GM12892 (cell line): ENCODE data around the gene MLLT6.

Source experiments
- POLR2A ChIP-seq: IDR thresholded peaks from 2 replicates; pipeline ENCODE4 v1.6.1; 2011; ENCODE audit warnings: low read depth, low read length, control low read depth
- TAF1 ChIP-seq: IDR thresholded peaks from 2 replicates; pipeline ENCODE4 v1.6.1; 2011; ENCODE audit warnings: low read depth, mild to moderate bottlenecking, control low read depth, low read length, borderline replicate concordance

DNA sequence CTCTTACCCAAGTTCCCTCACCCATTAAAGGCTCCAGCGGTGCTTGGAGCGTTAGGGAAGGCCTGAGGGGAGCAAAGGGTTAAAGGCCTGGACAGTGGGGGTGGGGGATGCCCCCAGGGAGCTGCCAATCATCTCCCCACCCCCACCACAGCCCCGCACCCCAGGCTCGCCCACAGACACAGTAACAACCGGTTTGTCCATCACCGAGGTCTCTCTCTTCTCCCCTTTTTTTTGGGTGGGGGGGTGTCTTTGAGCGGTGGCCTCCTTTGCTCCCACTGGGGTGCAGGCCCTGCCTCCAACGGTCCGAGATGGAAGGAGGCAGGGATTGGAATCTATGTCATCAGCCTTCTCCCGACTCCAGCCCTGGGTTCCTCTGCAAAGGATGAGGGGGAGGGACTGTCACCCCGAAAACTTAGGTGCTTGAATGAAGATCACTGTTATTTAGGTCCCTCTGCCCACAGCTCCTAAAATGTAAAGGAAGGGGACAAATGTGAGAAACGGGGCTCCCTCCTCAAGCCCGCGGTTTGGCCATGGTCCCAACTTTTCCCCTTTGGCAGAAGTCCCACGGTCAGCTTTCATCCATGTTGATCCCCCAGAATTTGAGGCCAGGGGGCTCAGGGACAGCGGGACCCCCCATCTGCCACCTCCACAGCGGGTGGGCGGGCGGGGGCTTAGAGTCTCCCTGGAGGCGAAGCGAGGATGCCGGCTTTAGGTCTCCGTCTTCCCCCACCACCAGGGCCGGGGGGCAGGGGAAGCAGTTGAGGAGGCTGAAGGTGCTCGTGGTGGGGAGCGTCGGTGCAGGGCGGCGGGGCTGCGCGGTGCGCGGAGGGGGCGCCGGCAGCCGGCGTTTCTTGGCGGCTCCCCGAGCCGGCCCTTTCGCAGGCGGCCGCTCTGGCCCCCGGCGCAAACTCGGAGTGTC, 32.0 kb upstream of the MLLT6 start:
- TF ChIP-seq TAF1 (no peak), POLR2A (no peak)
